Measurements from ENCODE around the gene ZNF442.

GRCh38 chr19:12411893-12412292 lies 46.4 kb upstream of the ZNF442 start:
- TF ChIP-seq POLR2A (IDR thresholded peaks at IDR 0.05), result no peak
- no peak for TF ChIP-seq CTCF (IDR thresholded peaks at IDR 0.05)
- TF ChIP-seq POLR2AphosphoS5 (IDR thresholded peaks at IDR 0.05), result no peak
- TF ChIP-seq EP300 (IDR thresholded peaks at IDR 0.05; ENCODE audit: low read depth), result no peak
